ENCODE data around the gene TSPAN14.
"Not testable (repeated sequence)": the region's sequence is repeated elsewhere in the genome, so short reads cannot be mapped to it uniquely, and the experiment has no call there.

The TSPAN14 gene

GRCh38 chr10:80472234-80473095 is 18.4 kb downstream of the TSPAN14 start:
- DNase-seq, result no peak

- no peak for DNase-seq
Measured at GRCh38 chr10:80473096-80473657, 19.1 kb downstream of the TSPAN14 start.

GRCh38 chr10:80473692-80474596 is 19.8 kb downstream of the TSPAN14 start:
- no peak for DNase-seq

GRCh38 chr10:80474597-80474910 is 20.4 kb downstream of the TSPAN14 start:
- no peak for DNase-seq

GRCh38 chr10:80474941-80475340 is 20.8 kb downstream of the TSPAN14 start:
- no peak for DNase-seq

GRCh38 chr10:80475641-80476040 is 21.5 kb downstream of the TSPAN14 start:
- not testable (repeated sequence) for DNase-seq

- no peak for DNase-seq
Measured at GRCh38 chr10:80476685-80477084, 22.6 kb downstream of the TSPAN14 start.

- no peak for DNase-seq
Measured at GRCh38 chr10:80477813-80478212, 23.7 kb downstream of the TSPAN14 start.

GRCh38 chr10:80480373-80480772 is 26.3 kb downstream of the TSPAN14 start:
- not testable (repeated sequence) for DNase-seq

GRCh38 chr10:80480852-80481251 is 26.7 kb downstream of the TSPAN14 start:
- DNase-seq, result no peak

GRCh38 chr10:80484243-80484642 is 30.1 kb downstream of the TSPAN14 start:
- DNase-seq, result no peak

- DNase-seq, result no peak
Measured at GRCh38 chr10:80484676-80485075, 30.6 kb downstream of the TSPAN14 start.

GRCh38 chr10:80485076-80485945 is 31.2 kb downstream of the TSPAN14 start:
- no peak for DNase-seq

- no peak for DNase-seq
Measured at GRCh38 chr10:80485946-80486764, 32.0 kb downstream of the TSPAN14 start.

GRCh38 chr10:80486785-80487420 is 32.8 kb downstream of the TSPAN14 start:
- DNase-seq, result no peak

- no peak for DNase-seq
Measured at GRCh38 chr10:80487421-80487785, 33.3 kb downstream of the TSPAN14 start.

- peak; percentile 30 to 35 for DNase-seq
Measured at GRCh38 chr10:80487791-80488538, 33.9 kb downstream of the TSPAN14 start.

- no peak for DNase-seq
Measured at GRCh38 chr10:80488539-80489066, 34.5 kb downstream of the TSPAN14 start.

GRCh38 chr10:80489371-80490112 is 35.4 kb downstream of the TSPAN14 start:
- no peak for DNase-seq

All from activated CD4-positive, alpha-beta T cell treated with anti-CD3 and anti-CD28 coated beads, Interleukin-2, amount 50 U/mL, for 4 hours (primary cell).